HEK293T (cell line): ENCODE measurements around the gene COLEC12.

ENCODE experiments used
- BHLHE40 ChIP-seq: fragments of 450-650 bp; IDR thresholded peaks from 2 replicates; pipeline ENCODE4 v1.6.1; 2016; ENCODE audit warnings: mild to moderate bottlenecking, moderate library complexity, borderline replicate concordance
- FOXA1 ChIP-seq: fragments of 450-650 bp; IDR thresholded peaks from 2 replicates; pipeline ENCODE4 v1.6.1; 2016; ENCODE audit warnings: mild to moderate bottlenecking
- FOXK2 ChIP-seq: fragments of 450-650 bp; IDR thresholded peaks from 2 replicates; pipeline ENCODE4 v1.6.1; 2016; ENCODE audit warnings: mild to moderate bottlenecking
- FOXM1 ChIP-seq: fragments of 450-650 bp; IDR thresholded peaks from 2 replicates; pipeline ENCODE4 v1.6.1; 2017; ENCODE audit warnings: mild to moderate bottlenecking, borderline replicate concordance
- LEF1 ChIP-seq: fragments of 450-650 bp; IDR thresholded peaks from 2 replicates; pipeline ENCODE4 v1.6.1; 2017; ENCODE audit warnings: mild to moderate bottlenecking, borderline replicate concordance
- SP1 ChIP-seq: fragments of 450-650 bp; IDR thresholded peaks from 2 replicates; pipeline ENCODE4 v1.6.1; 2017
- SUZ12 ChIP-seq: fragments of 450-650 bp; IDR thresholded peaks from 2 replicates; pipeline ENCODE4 v1.6.1; 2016; ENCODE audit warnings: mild to moderate bottlenecking
- TARDBP ChIP-seq: fragments of 450-650 bp; IDR thresholded peaks from 2 replicates; pipeline ENCODE4 v1.6.1; 2016
- ZNF384 ChIP-seq: fragments of 450-650 bp; IDR thresholded peaks from 2 replicates; pipeline ENCODE4 v1.6.1; 2016
- TF ChIP-seq, protein P1 (sequence below): fragments of 450-650 bp; IDR thresholded peaks from 2 replicates; pipeline ENCODE4 v1.6.1; 2016

- TF ChIP-seq FOXA1, result no peak
- no peak for TF ChIP-seq FOXK2
- no peak for TF ChIP-seq ZNF384
- TF ChIP-seq, protein P1, sequence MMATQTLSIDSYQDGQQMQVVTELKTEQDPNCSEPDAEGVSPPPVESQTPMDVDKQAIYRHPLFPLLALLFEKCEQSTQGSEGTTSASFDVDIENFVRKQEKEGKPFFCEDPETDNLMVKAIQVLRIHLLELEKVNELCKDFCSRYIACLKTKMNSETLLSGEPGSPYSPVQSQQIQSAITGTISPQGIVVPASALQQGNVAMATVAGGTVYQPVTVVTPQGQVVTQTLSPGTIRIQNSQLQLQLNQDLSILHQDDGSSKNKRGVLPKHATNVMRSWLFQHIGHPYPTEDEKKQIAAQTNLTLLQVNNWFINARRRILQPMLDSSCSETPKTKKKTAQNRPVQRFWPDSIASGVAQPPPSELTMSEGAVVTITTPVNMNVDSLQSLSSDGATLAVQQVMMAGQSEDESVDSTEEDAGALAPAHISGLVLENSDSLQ, result no peak
- TF ChIP-seq FOXM1, result no peak
- no peak for TF ChIP-seq BHLHE40
- TF ChIP-seq TARDBP, result no peak
- TF ChIP-seq SUZ12, result no peak
- no peak for TF ChIP-seq SP1
- no peak for TF ChIP-seq LEF1
Observed at GRCh38 chr18:416930-417329, 83.6 kb downstream of the COLEC12 start.
